Esophagus squamous epithelium (tissue), 4 donors: ENCODE data around the gene DHX30.

ENCODE experiments used
- POLR2A ChIP-seq, 4 donors: fragments of 450-650 bp; IDR thresholded peaks; one replicate each; pipeline ENCODE4 v1.6.1; 2017; ENCODE audit warnings: antibody characterized with exemption in 4 of 4, mild to moderate bottlenecking in 4 of 4, moderate library complexity in 3 of 4
- TF ChIP-seq, protein P1 (sequence below), 6 experiments: fragments of 450-650 bp in 4 of 6; fragments of 200-600 bp in 2 of 6; sonication (generic) in 2 of 6; IDR thresholded peaks; one replicate each; pipeline ENCODE4 v1.5.1; 2016 to 2019; ENCODE audit warnings: antibody characterized with exemption in 6 of 6, mild to moderate bottlenecking in 4 of 6, moderate library complexity in 4 of 6

DNA sequence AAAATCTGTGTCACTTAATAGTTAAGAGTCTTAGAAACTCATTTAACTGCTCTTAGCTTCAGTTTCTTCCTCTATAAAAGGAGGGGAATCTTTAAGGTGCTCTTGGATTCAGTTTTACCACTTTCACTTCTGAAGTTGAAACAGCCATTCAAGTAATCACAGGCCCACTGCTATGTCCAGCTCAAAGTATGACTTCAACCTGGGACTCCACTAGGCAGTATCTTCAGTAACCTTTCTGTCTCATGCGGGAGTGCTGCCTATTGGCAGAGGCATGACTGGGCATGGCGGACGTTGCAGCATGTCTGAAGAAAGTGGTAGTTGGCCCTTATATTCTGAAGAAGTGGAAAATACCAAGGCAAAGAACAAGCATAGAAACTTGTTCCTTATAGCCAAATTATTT, 92.3 kb downstream of the DHX30 start:
- TF ChIP-seq, protein P1, sequence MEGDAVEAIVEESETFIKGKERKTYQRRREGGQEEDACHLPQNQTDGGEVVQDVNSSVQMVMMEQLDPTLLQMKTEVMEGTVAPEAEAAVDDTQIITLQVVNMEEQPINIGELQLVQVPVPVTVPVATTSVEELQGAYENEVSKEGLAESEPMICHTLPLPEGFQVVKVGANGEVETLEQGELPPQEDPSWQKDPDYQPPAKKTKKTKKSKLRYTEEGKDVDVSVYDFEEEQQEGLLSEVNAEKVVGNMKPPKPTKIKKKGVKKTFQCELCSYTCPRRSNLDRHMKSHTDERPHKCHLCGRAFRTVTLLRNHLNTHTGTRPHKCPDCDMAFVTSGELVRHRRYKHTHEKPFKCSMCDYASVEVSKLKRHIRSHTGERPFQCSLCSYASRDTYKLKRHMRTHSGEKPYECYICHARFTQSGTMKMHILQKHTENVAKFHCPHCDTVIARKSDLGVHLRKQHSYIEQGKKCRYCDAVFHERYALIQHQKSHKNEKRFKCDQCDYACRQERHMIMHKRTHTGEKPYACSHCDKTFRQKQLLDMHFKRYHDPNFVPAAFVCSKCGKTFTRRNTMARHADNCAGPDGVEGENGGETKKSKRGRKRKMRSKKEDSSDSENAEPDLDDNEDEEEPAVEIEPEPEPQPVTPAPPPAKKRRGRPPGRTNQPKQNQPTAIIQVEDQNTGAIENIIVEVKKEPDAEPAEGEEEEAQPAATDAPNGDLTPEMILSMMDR (IDR thresholded peaks at IDR 0.05) = no peak
- no peak for TF ChIP-seq POLR2A (IDR thresholded peaks at IDR 0.05)
